GM19395 (cell line): ENCODE results near the gene KLHDC1.
"Not testable (repeated sequence)": the region's sequence is repeated elsewhere in the genome, so short reads cannot be mapped to it uniquely, and the experiment has no call there.

ENCODE experiments used
- ATAC-seq: cut with Tn5 transposase; IDR thresholded peaks from one replicate; pipeline ENCODE4 v1.9.1; 2021; ENCODE audit warnings: mild to moderate bottlenecking, moderate library complexity; ENCODE audit not compliant: unreplicated experiment

Gene KLHDC1

DNA sequence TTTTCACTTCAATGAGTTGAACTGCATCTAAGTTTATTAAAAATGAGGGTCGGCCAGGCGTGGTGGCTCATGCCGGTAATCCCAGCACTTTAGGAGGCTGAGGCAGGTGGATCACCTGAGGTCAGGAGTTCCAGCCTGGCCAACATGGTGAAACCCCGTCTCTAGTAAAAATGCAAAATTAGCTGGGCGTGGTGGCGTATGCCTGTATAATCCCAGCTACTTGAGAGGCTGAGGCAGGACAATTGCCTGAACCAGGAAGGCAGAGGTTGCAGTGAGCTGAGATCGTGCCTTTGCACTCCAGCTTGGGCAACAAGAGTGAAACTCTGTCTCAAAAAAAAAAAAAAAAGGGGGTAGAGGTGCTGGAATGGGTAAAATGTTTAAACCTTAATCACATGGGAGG is 88.1 kb downstream of the KLHDC1 start:
- not testable (repeated sequence) for ATAC-seq

DNA sequence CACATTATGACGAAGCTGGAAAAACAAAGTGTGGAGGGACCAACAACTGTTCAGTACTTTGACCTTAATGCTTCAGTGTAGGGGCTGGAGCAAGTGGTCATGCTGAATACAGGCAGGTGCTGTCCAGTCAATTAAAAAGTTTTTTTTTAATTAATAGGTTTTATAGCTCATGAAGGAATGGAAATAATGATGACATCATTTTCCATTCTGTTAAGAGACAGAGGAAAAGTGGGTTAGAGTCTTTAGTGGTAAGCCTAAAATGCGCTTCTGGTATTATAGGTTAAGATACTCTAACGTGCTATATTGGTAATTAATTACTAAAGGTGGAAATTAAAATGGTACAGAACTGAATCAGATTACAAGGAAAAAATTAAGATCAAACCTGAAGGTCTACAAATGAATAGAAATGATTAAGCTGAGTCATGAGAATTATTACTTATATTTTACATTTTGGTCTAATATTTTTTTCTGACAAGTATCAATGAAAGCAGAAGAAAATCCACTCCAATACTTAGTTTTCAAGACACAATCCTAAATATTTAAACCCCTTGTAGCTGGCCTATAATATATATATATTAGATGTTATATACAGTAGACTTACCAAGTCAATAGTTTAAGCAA is 90.6 kb downstream of the KLHDC1 start:
- ATAC-seq = no peak

DNA sequence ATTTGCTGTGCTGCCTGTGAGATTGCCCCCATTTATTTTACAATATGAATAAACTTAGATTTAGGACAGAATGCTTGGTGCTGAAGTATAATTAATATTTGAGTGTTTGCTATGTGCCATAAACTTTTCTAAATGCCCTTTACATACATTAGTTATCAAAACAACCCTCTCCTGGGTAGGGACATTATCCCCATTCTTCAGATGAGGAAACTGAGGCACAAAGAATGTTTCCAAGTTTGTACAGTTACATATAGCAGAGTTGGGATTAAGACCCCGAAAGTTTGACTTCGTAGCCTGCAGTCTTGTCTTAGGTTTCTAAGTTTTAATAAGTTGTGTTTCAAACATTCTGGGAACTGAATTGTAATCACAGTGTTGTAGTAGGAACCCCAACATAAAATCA is 93.4 kb downstream of the KLHDC1 start:
- ATAC-seq = no peak

DNA sequence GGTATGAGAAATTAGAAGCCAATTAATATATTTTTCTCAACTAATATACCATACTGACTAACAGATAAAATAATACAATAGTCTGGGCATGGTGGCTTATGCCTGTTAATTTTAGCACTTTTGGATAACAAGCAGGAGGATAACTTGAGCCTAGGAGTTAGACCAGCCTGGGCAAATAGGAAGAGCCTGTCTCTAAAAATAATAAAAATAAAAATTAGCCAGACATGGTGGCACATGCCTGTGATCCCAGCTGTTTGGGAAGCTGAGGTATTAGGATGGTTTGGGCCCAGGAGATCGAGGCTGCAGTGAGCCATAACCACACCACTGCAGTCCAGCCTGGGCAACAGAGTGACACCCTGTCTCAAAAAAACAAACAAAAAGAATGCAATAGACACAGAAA is 99.7 kb downstream of the KLHDC1 start:
- no peak for ATAC-seq

DNA sequence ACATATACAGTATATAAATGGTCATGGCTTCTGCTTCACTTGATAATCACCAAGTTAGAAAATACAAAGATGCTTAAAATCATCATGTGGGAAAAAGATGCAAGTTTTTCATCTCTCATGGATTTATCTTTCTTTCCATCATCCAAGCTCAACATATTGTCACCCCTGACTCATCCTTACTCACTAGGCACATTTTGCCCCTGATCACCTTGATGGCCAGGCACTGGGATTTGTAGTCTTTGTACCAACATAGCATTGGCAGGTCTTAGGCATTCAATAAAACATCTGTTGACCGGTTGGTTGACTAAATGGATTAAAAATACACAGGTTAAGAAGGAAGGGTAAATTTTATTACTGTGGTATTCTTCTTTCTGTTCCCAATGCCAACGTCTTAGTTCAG is 103.1 kb downstream of the KLHDC1 start:
- ATAC-seq = no peak
